Measurements from ENCODE around the gene CMAS.
A peak's percentile ranks its signal among the peaks of the same experiment; 100 is the strongest.
"Not testable (repeated sequence)": the region's sequence is repeated elsewhere in the genome, so short reads cannot be mapped to it uniquely, and the experiment has no call there.

CMAS gene

GRCh38 chr12:22048351-22049041 lies 2.5 kb downstream of the CMAS start:
- no peak for DNase-seq

- DNase-seq, result no peak
Observed at GRCh38 chr12:22050078-22050477, 4.1 kb downstream of the CMAS start.

- DNase-seq, result no peak
Observed at GRCh38 chr12:22051114-22051698, 5.2 kb downstream of the CMAS start.

- DNase-seq, result not testable (repeated sequence)
Observed at GRCh38 chr12:22052994-22053393, 7.0 kb downstream of the CMAS start.

GRCh38 chr12:22054155-22054554 lies 8.1 kb downstream of the CMAS start:
- no peak for DNase-seq

GRCh38 chr12:22056607-22057006 lies 10.6 kb downstream of the CMAS start:
- DNase-seq, result no peak

- DNase-seq, result no peak
Observed at GRCh38 chr12:22059976-22060647, 14.1 kb downstream of the CMAS start.

- DNase-seq, result no peak
Observed at GRCh38 chr12:22064968-22065367, 18.9 kb downstream of the CMAS start.

- DNase-seq, result no peak
Observed at GRCh38 chr12:22066310-22066709, 20.3 kb downstream of the CMAS start.

GRCh38 chr12:22069851-22070250 lies 23.8 kb downstream of the CMAS start:
- no peak for DNase-seq

- no peak for DNase-seq
Observed at GRCh38 chr12:22082190-22082701, 36.2 kb downstream of the CMAS start.

- peak; percentile 30 for DNase-seq
Observed at GRCh38 chr12:22083167-22083566, 37.1 kb downstream of the CMAS start.

- DNase-seq, result no peak
Observed at GRCh38 chr12:22084852-22085251, 38.8 kb downstream of the CMAS start.

GRCh38 chr12:22088886-22089285 lies 42.9 kb downstream of the CMAS start:
- DNase-seq, result no peak

- no peak for DNase-seq
Observed at GRCh38 chr12:22089486-22089885, 43.5 kb downstream of the CMAS start.

- not testable (repeated sequence) for DNase-seq
Observed at GRCh38 chr12:22099062-22099461, 53.0 kb downstream of the CMAS start.

- DNase-seq, result peak; percentile 54
Observed at GRCh38 chr12:22100958-22101748, 55.1 kb downstream of the CMAS start.

- DNase-seq, result peak; percentile 77
Observed at GRCh38 chr12:22101749-22102243, 55.8 kb downstream of the CMAS start.

- no peak for DNase-seq
Observed at GRCh38 chr12:22103418-22103817, 57.4 kb downstream of the CMAS start.

GRCh38 chr12:22105542-22105941 lies 59.5 kb downstream of the CMAS start:
- DNase-seq, result no peak

GRCh38 chr12:22110176-22110575 lies 64.2 kb downstream of the CMAS start:
- no peak for DNase-seq
